SH-SY5Y (cell line): ENCODE measurements around the gene CD40LG.

ENCODE experiments used
- GATA2 ChIP-seq: IDR thresholded peaks from 2 replicates; pipeline ENCODE4 v1.6.1; 2011; ENCODE audit warnings: mild to moderate bottlenecking, low read depth, low read length
- GATA3 ChIP-seq: IDR thresholded peaks from 2 replicates; pipeline ENCODE4 v1.6.1; 2011; ENCODE audit warnings: low read depth, mild to moderate bottlenecking, low read length, moderate library complexity

CD40LG gene

GRCh38 chrX:136708348-136708747 is 60.4 kb downstream of the CD40LG start:
- TF ChIP-seq GATA3 (no peak), GATA2 (no peak)
